Parathyroid adenoma (tissue), 2 donors: ENCODE measurements around the gene GDF9.

ENCODE experiments used
- H2AFZ ChIP-seq: fragments of 300-600 bp; sonication (generic); one replicate; pipeline ENCODE4 v1.7.0; 2017; ENCODE audit warnings: antibody characterized with exemption, mild to moderate bottlenecking
- H3K27ac ChIP-seq: fragments of 300-600 bp; sonication (generic); one replicate; pipeline ENCODE4 v1.7.0; 2017
- H3K27me3 ChIP-seq: fragments of 300-600 bp; sonication (generic); one replicate; pipeline ENCODE4 v1.7.0; 2017; ENCODE audit warnings: low read length; ENCODE audit not compliant: control insufficient read depth, insufficient read depth
- H3K36me3 ChIP-seq: fragments of 300-600 bp; sonication (generic); one replicate; pipeline ENCODE4 v1.7.0; 2017; ENCODE audit warnings: low read length; ENCODE audit not compliant: control insufficient read depth, insufficient read depth
- H3K4me1 ChIP-seq: fragments of 300-600 bp; sonication (generic); one replicate; pipeline ENCODE4 v1.7.0; 2017; ENCODE audit warnings: control low read depth
- H3K4me2 ChIP-seq: fragments of 300-600 bp; sonication (generic); one replicate; pipeline ENCODE4 v1.7.0; 2017; ENCODE audit warnings: low read length
- H3K4me3 ChIP-seq: fragments of 300-600 bp; sonication (generic); one replicate; pipeline ENCODE4 v1.7.0; 2017; ENCODE audit warnings: low read depth, low read length
- H3K79me2 ChIP-seq: fragments of 300-600 bp; sonication (generic); one replicate; pipeline ENCODE4 v1.7.0; 2017; ENCODE audit warnings: control low read depth
- H3K9ac ChIP-seq: fragments of 300-600 bp; sonication (generic); one replicate; pipeline ENCODE4 v1.7.0; 2017; ENCODE audit warnings: mild to moderate bottlenecking
- H3K9me3 ChIP-seq: fragments of 300-600 bp; sonication (generic); one replicate; pipeline ENCODE4 v1.7.0; 2017; ENCODE audit warnings: low read length; ENCODE audit not compliant: control insufficient read depth
- TF ChIP-seq, protein P1 (sequence below): fragments of 300-600 bp; sonication (generic); IDR thresholded peaks from one replicate; pipeline ENCODE4 v1.7.0; 2017; ENCODE audit warnings: antibody characterized with exemption, mild to moderate bottlenecking
- donor health status: primary hyperparathyroidism.

GDF9 gene

GRCh38 chr5:132823481-132824050 is 42.7 kb downstream of the GDF9 start:
- H3K9ac ChIP-seq: no peak overlapping the region
- no peaks in the 10 kb centered on the region for H3K9me3 ChIP-seq
- TF ChIP-seq, protein P1, sequence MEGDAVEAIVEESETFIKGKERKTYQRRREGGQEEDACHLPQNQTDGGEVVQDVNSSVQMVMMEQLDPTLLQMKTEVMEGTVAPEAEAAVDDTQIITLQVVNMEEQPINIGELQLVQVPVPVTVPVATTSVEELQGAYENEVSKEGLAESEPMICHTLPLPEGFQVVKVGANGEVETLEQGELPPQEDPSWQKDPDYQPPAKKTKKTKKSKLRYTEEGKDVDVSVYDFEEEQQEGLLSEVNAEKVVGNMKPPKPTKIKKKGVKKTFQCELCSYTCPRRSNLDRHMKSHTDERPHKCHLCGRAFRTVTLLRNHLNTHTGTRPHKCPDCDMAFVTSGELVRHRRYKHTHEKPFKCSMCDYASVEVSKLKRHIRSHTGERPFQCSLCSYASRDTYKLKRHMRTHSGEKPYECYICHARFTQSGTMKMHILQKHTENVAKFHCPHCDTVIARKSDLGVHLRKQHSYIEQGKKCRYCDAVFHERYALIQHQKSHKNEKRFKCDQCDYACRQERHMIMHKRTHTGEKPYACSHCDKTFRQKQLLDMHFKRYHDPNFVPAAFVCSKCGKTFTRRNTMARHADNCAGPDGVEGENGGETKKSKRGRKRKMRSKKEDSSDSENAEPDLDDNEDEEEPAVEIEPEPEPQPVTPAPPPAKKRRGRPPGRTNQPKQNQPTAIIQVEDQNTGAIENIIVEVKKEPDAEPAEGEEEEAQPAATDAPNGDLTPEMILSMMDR: no peak
- no peaks in the 10 kb centered on the region for H3K36me3 ChIP-seq
- no peak overlapping the region for H3K4me3 ChIP-seq
- H3K4me1 ChIP-seq: no peaks in the 10 kb centered on the region
- no peak overlapping the region for H3K27ac ChIP-seq
- no peak overlapping the region for H2AFZ ChIP-seq
- H3K79me2 ChIP-seq: no peaks in the 10 kb centered on the region
- no peak overlapping the region for H3K4me2 ChIP-seq
- no peaks in the 10 kb centered on the region for H3K27me3 ChIP-seq

DNA sequence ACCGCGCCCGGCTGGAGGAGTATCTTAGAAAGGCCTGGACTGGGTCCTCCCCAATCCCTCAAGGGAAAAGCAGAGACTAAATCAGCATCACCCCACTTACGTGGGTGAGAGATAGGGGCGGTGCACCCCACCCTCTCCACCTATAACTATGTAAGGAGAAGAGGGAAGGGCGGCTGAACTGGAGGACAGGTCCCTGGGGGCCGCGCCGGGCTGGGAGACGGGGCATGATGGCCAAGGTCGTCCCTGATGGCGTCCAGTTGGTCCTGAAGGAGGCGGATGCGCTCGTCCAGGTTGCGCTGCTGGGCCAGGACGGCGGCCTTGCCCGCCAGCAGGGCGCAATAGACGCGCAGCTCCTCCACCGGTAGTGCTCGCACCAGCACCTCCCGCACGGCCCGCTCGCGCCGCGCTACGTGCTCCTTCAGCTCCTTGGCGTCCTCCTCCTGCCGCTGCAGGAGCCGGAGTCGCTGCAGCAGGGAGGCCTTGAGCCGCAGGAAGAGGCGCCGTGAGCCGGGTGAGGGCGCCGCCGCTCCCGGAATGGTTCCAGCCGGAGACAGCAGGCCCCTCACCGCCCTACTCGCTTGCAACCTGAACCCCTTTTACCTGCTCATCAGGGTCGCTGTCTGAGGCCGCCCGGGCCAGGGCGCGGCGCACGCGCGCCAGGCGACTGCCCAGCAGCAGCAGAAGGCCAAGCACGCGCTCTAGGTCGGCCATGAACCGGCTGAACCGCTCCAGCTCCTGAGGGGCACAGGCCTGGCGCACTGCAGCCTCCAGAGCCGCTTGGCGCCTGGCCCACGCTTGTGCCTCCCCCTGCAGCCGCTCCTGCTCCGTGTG is 43.4 kb downstream of the GDF9 start:
- Histone ChIP-seq H3K4me2 (no peak overlapping the region), H3K27me3 (no peaks in the 10 kb centered on the region), H3K9ac (no peak overlapping the region), H2AFZ (no peak overlapping the region), H3K4me1 (no peaks in the 10 kb centered on the region), H3K36me3 (no peaks in the 10 kb centered on the region), H3K79me2 (no peaks in the 10 kb centered on the region), H3K9me3 (no peaks in the 10 kb centered on the region), H3K4me3 (no peak overlapping the region), H3K27ac (no peak overlapping the region)
- TF ChIP-seq, protein P1: no peak

- no peak overlapping the region for H3K4me2 ChIP-seq
- no peaks in the 10 kb centered on the region for H3K9me3 ChIP-seq
- H3K27me3 ChIP-seq: no peaks in the 10 kb centered on the region
- H3K4me3 ChIP-seq: no peak overlapping the region
- H3K9ac ChIP-seq: no peak overlapping the region
- H3K4me1 ChIP-seq: no peaks in the 10 kb centered on the region
- H3K79me2 ChIP-seq: no peaks in the 10 kb centered on the region
- no peak overlapping the region for H2AFZ ChIP-seq
- TF ChIP-seq, protein P1: no peak
- no peak overlapping the region for H3K27ac ChIP-seq
- H3K36me3 ChIP-seq: no peaks in the 10 kb centered on the region
These were observed 44.5 kb downstream of the GDF9 start for GRCh38 chr5:132821791-132822190.

DNA sequence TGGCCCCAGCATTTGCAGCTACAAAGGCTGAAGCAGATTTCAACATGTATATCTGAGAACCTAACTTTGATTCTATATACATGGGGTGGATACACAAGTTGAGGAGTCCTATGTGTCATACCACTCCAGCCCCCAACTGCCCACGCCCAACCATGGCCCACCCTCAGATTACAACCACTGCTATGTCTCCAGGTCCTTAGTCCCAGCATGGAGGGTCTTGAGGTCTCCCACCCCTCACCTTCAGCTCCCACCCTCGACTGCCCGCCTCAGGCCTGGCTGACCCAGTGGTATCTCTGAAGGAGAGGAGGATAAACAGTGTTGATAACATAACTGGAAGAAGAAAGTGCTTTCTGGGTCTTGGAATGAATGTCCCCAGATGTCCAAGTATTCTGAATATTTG is 44.9 kb downstream of the GDF9 start:
- Histone ChIP-seq H3K79me2 (no peaks in the 10 kb centered on the region), H3K36me3 (no peaks in the 10 kb centered on the region), H3K4me2 (no peak overlapping the region), H3K4me1 (no peaks in the 10 kb centered on the region), H3K27ac (no peak overlapping the region), H3K27me3 (no peaks in the 10 kb centered on the region), H3K9me3 (no peaks in the 10 kb centered on the region), H2AFZ (no peak overlapping the region), H3K4me3 (no peak overlapping the region), H3K9ac (no peak overlapping the region)
- TF ChIP-seq, protein P1: no peak
